Effector memory CD8-positive, alpha-beta T cell (primary cell): Measurements from ENCODE around the gene VPS54.

ENCODE experiments used
- ATAC-seq: fragments of 150-1000 bp; cut with Tn5 transposase; replicated peaks from 2 replicates; pipeline ENCODE4 v1.10.0; 2021; ENCODE audit warnings: mild to moderate bottlenecking, moderate library complexity
- DNase-seq, 3 experiments: peaks; one replicate each; pipeline ENCODE4 v3.0.0; 2021
- H3K27ac Mint-ChIP-seq, 2 donors: one replicate each; pipeline ENCODE4 v1.8.0; 2022; ENCODE audit warnings: mild to moderate bottlenecking in 2 of 2, mixed read lengths in 2 of 2, moderate library complexity in 2 of 2
- H3K27me3 Mint-ChIP-seq, 2 donors: one replicate each; pipeline ENCODE4 v1.8.0; 2022; ENCODE audit warnings: mixed read lengths in 2 of 2
- H3K36me3 Mint-ChIP-seq: one replicate; pipeline ENCODE4 v1.8.0; 2022; ENCODE audit warnings: mild to moderate bottlenecking, moderate library complexity, mixed read lengths; ENCODE audit not compliant: insufficient read depth
- H3K4me1 Mint-ChIP-seq, 2 donors: one replicate each; pipeline ENCODE4 v1.8.0; 2022; ENCODE audit warnings: low read depth in 2 of 2, mixed read lengths in 2 of 2
- H3K4me3 Mint-ChIP-seq, 2 donors: one replicate each; pipeline ENCODE4 v1.8.0; 2022; ENCODE audit warnings: mild to moderate bottlenecking in 2 of 2, mixed read lengths in 2 of 2, moderate library complexity in 2 of 2
- H3K9me3 Mint-ChIP-seq, 2 donors: one replicate each; pipeline ENCODE4 v1.8.0; 2022; ENCODE audit warnings: mixed read lengths in 2 of 2
- total RNA-seq, 9 experiments: gene quantifications; one replicate each; lab custom pipeline; 2026; lab: John Stamatoyannopoulos, UW

Gene VPS54
- 35.0 to 68.6 (median 57.0) reads per million in 9 experiments for total RNA-seq

DNA sequence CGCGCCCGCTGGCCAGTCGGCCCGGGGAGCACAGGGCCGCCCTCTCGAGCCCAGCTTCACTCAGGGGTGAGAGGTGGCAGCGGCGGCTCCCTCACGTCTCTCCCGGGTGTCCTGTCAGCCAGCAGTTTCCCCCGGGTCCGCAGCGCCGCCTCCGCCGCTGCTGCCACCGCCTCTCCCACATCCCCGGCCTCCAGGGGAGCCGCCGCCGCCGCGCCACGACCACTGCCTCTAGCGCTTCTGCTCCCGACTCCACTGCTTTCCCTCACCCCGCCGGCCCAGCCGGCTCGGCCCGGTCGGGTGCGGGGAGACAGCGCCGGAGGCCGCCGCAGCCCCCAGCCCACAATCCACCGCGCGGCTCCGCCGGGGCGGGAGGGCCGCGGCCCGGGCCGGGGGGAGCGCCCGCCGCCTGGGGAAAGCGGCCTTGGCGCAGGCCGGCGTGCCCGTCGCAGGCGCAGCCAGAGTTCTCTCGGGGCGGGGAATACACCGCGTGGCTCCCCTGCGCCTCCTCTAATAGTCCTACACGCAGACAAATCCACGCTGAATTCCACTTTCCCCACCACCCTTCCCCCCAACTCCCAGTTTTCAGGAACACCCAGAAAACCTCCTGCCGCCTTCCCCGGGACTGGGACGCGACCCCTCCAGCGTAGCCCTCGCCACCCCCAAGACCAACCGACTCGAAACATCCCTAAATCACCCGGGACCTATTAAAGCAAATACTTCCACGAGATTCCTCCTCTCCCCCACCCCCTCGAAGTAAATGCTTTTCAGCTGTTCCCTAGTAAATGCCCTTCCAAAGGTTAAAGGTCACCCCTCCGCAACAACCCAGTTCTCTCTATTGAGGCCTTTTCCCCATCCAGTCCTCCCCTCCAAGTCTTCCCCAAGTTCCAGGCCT lies at the start of gene VPS54:
VPS54 (minus strand) TSS at position 346 of the 892 bp plus-strand sequence. CDS start 35,429 bp downstream, outside the sequence.
- Mint-ChIP-seq H3K4me3 (peak within 1 kb of the TSS; percentile 99), H3K27me3 (no peaks in the 10 kb centered on the region), H3K36me3 (peaks cover 15% of the 10 kb centered on the region), H3K27ac (peak within 1 kb of the TSS; percentile 95 to 98), H3K4me1 (peaks cover 23 to 38% of the 10 kb centered on the region in 2 donors), H3K9me3 (no peaks in the 10 kb centered on the region)
- DNase-seq (peak; percentile 46 to 56 (median 50)), ATAC-seq (peak; percentile 84)

DNA sequence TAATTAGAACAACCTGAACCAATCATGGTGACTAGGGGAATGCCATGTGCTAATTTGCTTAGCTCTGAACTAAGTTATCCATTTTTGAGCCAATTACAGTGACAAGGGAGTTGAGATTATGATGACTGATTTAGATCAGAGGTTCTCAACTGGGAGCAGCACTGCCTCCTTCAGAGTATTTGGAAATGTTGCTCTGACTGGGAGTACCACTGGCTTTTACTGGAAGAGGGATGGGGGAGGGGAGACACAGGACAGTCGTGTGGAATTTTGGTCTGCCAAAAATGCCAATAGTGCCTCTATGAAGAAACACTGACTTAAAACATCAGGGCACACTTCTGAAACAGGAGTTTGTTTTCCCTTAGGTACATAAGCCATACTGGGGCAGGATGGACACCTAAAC lies 48.1 kb upstream of the VPS54 start:
- Mint-ChIP-seq H3K4me1 (peaks cover 4 to 5% of the 10 kb centered on the region in 2 donors), H3K4me3 (no peak overlapping the region), H3K36me3 (no peaks in the 10 kb centered on the region), H3K27ac (no peak overlapping the region), H3K27me3 (no peaks in the 10 kb centered on the region), H3K9me3 (no peaks in the 10 kb centered on the region)
- no peak for DNase-seq
- ATAC-seq: no peak

DNA sequence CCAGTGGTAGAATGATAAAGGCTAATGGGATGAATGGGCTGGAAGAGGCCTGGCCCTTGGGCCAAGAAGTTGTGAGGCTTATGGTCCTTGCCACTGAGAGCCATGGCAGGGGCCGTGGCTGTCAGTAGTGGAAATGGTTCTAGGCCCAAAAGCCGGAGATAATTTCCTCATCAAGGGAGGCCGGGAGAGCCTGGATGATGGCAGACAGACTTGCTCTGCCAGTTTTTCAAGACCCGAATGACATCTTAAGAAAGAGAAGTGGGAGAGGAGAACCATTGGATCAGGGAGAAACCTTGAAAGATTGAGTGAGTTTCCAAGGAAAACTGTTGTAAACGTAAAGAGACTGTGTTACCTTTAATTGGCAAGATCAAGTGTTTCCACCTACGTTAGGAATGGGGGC lies 46.3 kb upstream of the VPS54 start:
- no peaks in the 10 kb centered on the region for H3K27me3 Mint-ChIP-seq
- H3K4me3 Mint-ChIP-seq: no peak overlapping the region
- no peaks in the 10 kb centered on the region for H3K36me3 Mint-ChIP-seq
- DNase-seq (no peak), ATAC-seq (no peak)
- H3K9me3 Mint-ChIP-seq: no peaks in the 10 kb centered on the region
- no peak overlapping the region for H3K27ac Mint-ChIP-seq
- H3K4me1 Mint-ChIP-seq: peaks cover 4 to 5% of the 10 kb centered on the region in 2 donors

GRCh38 chr2:64063924-64064331 lies 44.7 kb upstream of the VPS54 start:
- DNase-seq: no peak
- H3K27ac Mint-ChIP-seq: no peak overlapping the region
- H3K27me3 Mint-ChIP-seq: no peaks in the 10 kb centered on the region
- no peak overlapping the region for H3K4me3 Mint-ChIP-seq
- no peak for ATAC-seq
- no peaks in the 10 kb centered on the region for H3K36me3 Mint-ChIP-seq
- H3K4me1 Mint-ChIP-seq: peaks cover 4 to 5% of the 10 kb centered on the region in 2 donors
- no peaks in the 10 kb centered on the region for H3K9me3 Mint-ChIP-seq

DNA sequence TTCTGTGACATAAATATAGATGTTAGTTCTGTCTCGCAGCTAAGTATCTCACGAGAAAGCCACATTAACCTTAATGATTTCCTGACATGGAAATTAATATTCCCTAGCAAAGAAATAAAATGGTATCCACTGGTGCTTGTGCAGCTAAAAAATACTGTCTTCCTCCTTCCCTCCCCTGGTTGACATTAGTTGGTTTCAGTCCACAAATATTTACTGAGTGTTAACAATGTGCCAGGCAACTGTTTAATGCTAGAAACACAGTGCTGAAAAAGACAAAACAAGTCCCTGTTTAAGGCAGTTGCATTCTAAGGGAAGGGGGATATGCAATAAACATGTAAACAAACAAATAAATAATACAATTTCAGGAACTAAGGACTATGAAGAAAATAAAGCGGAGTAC lies 44.2 kb upstream of the VPS54 start:
- no peak overlapping the region for H3K27ac Mint-ChIP-seq

GRCh38 chr2:64062840-64063239 lies 43.6 kb upstream of the VPS54 start:
- DNase-seq (no peak), ATAC-seq (no peak)
- Mint-ChIP-seq H3K4me3 (no peak overlapping the region), H3K27ac (no peak overlapping the region), H3K36me3 (no peaks in the 10 kb centered on the region), H3K4me1 (peaks cover 4 to 5% of the 10 kb centered on the region in 2 donors), H3K27me3 (peaks cover 5 to 8% of the 10 kb centered on the region in 2 donors), H3K9me3 (no peaks in the 10 kb centered on the region)

More for the DNA sequence above, 44.2 kb upstream of the VPS54 start:
- H3K9me3 Mint-ChIP-seq: no peaks in the 10 kb centered on the region
- peaks cover 0 to 2% of the 10 kb centered on the region in 2 donors for H3K27me3 Mint-ChIP-seq
- no peak overlapping the region for H3K4me3 Mint-ChIP-seq
- H3K36me3 Mint-ChIP-seq: no peaks in the 10 kb centered on the region
- peaks cover 4 to 5% of the 10 kb centered on the region in 2 donors for H3K4me1 Mint-ChIP-seq
- no peak for ATAC-seq
- no peak for DNase-seq

DNA sequence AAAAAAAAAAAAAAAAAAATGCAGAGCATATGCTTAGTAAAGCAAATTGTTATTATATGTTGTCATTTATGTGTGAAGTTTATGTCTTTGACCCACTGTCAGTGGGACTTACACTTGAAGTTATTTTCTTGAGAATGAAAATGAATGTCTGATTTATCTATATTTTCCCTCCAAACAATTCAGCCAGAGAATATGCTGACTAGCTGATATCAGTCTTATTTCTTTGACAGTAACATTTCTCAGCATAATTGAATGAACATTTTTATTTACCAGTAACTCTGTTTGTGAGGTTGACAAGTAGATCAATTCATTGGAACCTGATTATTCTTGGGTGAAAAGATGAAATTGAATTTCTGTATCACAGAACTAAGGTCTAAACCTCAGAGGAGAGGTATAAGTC lies 40.0 kb upstream of the VPS54 start:
- ATAC-seq: no peak
- H3K4me3 Mint-ChIP-seq: no peak overlapping the region

GRCh38 chr2:64056021-64056420 lies 36.8 kb upstream of the VPS54 start:
- Mint-ChIP-seq H3K36me3 (no peaks in the 10 kb centered on the region), H3K27me3 (peaks cover 5 to 27% of the 10 kb centered on the region in 2 donors), H3K4me3 (no peak overlapping the region), H3K27ac (no peak overlapping the region), H3K9me3 (no peaks in the 10 kb centered on the region), H3K4me1 (no peaks in the 10 kb centered on the region)
- DNase-seq (no peak), ATAC-seq (no peak)

More for the DNA sequence above, 40.0 kb upstream of the VPS54 start:
- Mint-ChIP-seq H3K9me3 (no peaks in the 10 kb centered on the region), H3K27ac (no peak overlapping the region), H3K36me3 (no peaks in the 10 kb centered on the region), H3K27me3 (peaks cover 5 to 27% of the 10 kb centered on the region in 2 donors), H3K4me1 (no peaks in the 10 kb centered on the region)
- no peak for DNase-seq

DNA sequence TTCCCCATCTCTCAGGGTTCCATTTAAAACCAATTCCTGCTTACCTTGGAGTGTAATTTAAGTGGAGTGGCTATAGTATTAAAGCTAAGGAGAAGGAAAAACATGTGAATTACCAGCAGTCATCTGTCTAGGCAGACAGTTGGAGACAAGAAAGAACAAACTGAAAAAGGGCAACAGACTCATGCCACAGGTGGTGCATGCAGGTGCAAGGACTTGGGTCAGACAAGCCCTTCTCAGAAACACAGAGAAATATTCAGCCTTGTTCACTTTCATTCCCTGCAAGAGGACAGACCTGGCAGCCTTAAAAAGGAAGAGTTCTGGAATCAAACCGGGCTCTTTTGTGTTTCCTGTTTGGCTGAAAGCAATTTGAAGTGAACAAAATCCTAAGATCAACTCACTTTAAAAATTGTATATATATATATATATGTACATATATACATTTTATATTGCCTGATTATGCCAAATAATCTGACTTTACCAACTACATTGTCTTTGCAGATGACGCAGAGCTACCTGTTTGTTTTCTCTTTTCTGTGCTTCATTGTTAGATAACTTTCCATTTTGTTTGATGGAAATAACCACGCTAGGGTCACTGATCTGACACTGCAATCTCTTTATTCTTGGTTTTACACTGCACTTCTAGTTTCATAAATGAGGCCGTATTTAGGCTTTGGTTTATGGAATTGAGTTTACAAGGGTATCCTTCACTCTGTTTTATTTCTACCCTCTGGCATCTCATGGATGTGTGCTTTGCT lies 35.1 kb upstream of the VPS54 start:
- Mint-ChIP-seq H3K36me3 (no peaks in the 10 kb centered on the region), H3K27ac (no peak overlapping the region), H3K4me1 (peaks cover 0 to 4% of the 10 kb centered on the region in 2 donors), H3K27me3 (peaks cover 5 to 27% of the 10 kb centered on the region in 2 donors), H3K4me3 (no peak overlapping the region), H3K9me3 (no peaks in the 10 kb centered on the region)
- DNase-seq (no peak), ATAC-seq (no peak)

- no peaks in the 10 kb centered on the region for H3K9me3 Mint-ChIP-seq
Measured at GRCh38 chr2:64052463-64053241, 33.4 kb upstream of the VPS54 start.

DNA sequence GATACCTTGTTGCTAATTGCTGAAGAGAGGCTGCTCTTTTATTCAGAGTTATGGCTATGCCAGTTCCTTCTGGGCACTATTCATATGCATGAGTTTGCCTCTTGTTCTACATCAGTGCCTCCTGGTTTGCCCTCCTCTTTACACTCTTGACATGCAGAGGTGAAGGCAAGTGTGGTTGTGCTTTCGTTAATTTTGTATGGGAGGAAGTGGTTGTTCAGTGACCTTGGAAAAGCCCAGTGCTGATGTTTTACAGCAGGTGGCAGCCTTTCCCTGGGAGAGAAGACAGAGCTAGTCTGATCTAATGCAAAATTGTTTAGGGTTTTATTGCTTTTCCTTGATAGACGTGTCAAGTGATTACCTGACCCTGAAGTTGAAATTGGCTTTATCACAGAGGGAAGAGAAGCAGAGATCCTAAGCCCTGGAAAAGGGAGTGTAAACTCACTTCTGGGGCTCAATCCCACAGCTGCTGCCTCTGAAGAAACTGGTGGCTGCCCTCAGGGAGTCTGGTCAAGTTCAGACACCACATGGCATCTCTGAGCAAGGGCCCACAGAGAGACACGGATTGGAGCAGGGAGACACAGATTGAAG lies 30.5 kb upstream of the VPS54 start:
- peaks cover 0 to under 1% of the 10 kb centered on the region in 2 donors for H3K27me3 Mint-ChIP-seq
- no peaks in the 10 kb centered on the region for H3K36me3 Mint-ChIP-seq
- peak overlapping the region; percentile 2 to 10 for H3K27ac Mint-ChIP-seq
- no peaks in the 10 kb centered on the region for H3K9me3 Mint-ChIP-seq
- peaks cover 0 to 4% of the 10 kb centered on the region in 2 donors for H3K4me1 Mint-ChIP-seq
- H3K4me3 Mint-ChIP-seq: no peak overlapping the region
- ATAC-seq (peak; percentile 95), DNase-seq (peak; percentile 46 to 54 (median 49))

More at GRCh38 chr2:64052463-64053241, 33.4 kb upstream of the VPS54 start:
- Mint-ChIP-seq H3K4me1 (peaks cover 0 to 4% of the 10 kb centered on the region in 2 donors), H3K27ac (no peak overlapping the region), H3K4me3 (no peak overlapping the region), H3K36me3 (no peaks in the 10 kb centered on the region), H3K27me3 (peaks cover 0 to 17% of the 10 kb centered on the region in 2 donors)
- no peak for ATAC-seq
- DNase-seq: no peak

- Mint-ChIP-seq H3K9me3 (no peaks in the 10 kb centered on the region), H3K27me3 (no peaks in the 10 kb centered on the region), H3K27ac (no peak overlapping the region), H3K4me3 (no peak overlapping the region), H3K4me1 (peaks cover 0 to 4% of the 10 kb centered on the region in 2 donors), H3K36me3 (no peaks in the 10 kb centered on the region)
- DNase-seq (no peak), ATAC-seq (no peak)
Measured at GRCh38 chr2:64045938-64046337, 26.7 kb upstream of the VPS54 start.
